WERI-Rb-1 (cell line): ENCODE measurements around the gene PCDH18.
"Not testable (repeated sequence)": the region's sequence is repeated elsewhere in the genome, so short reads cannot be mapped to it uniquely, and the experiment has no call there.

ENCODE experiments used
- DNase-seq: peaks from one replicate; pipeline ENCODE4 v3.0.0-alpha.2; 2020
- H3K27ac ChIP-seq: fragments of 250-450 bp; sonication (Bioruptor Pico); 2 replicates; pipeline ENCODE4 v1.5.1; 2020; ENCODE audit warnings: mild to moderate bottlenecking, moderate library complexity
- H3K27me3 ChIP-seq: fragments of 250-450 bp; sonication (Bioruptor Pico); 2 replicates; pipeline ENCODE4 v1.5.1; 2021; ENCODE audit warnings: mild to moderate bottlenecking, low read depth, moderate library complexity; ENCODE audit not compliant: insufficient read depth, severe bottlenecking
- H3K36me3 ChIP-seq: fragments of 250-450 bp; sonication (Bioruptor Pico); 2 replicates; pipeline ENCODE4 v1.5.1; 2020; ENCODE audit warnings: mild to moderate bottlenecking, moderate library complexity
- H3K4me3 ChIP-seq: 2 replicates; pipeline ENCODE4 v1.5.1; 2011; ENCODE audit warnings: low read depth, mild to moderate bottlenecking, control low read depth, low read length
- H3K9me3 ChIP-seq: fragments of 250-450 bp; sonication (Bioruptor Pico); 2 replicates; pipeline ENCODE4 v1.5.1; 2021; ENCODE audit warnings: mild to moderate bottlenecking, moderate library complexity; ENCODE audit not compliant: severe bottlenecking
- CTCF ChIP-seq: IDR thresholded peaks from 2 replicates; pipeline ENCODE4 v1.5.1; 2011; ENCODE audit warnings: low read depth, mild to moderate bottlenecking, control low read depth, inconsistent platforms, low read length

Gene PCDH18

GRCh38 chr4:137514406-137515111 is 17.7 kb downstream of the PCDH18 start:
- no peak for TF ChIP-seq CTCF
- Histone ChIP-seq H3K9me3 (no peaks in the 10 kb centered on the region), H3K27me3 (no peaks in the 10 kb centered on the region), H3K36me3 (no peaks in the 10 kb centered on the region), H3K4me3 (no peak overlapping the region), H3K27ac (no peak overlapping the region)
- no peak for DNase-seq

- Histone ChIP-seq H3K27me3 (no peaks in the 10 kb centered on the region), H3K36me3 (no peaks in the 10 kb centered on the region), H3K9me3 (no peaks in the 10 kb centered on the region), H3K27ac (no peak overlapping the region), H3K4me3 (no peak overlapping the region)
- no peak for DNase-seq
- no peak for TF ChIP-seq CTCF
These were observed 21.6 kb downstream of the PCDH18 start for GRCh38 chr4:137510557-137511265.

- Histone ChIP-seq H3K36me3 (no peaks in the 10 kb centered on the region), H3K27me3 (no peaks in the 10 kb centered on the region), H3K27ac (no peak overlapping the region), H3K9me3 (no peaks in the 10 kb centered on the region), H3K4me3 (no peak overlapping the region)
- no peak for TF ChIP-seq CTCF
- DNase-seq: no peak
These were observed 22.4 kb downstream of the PCDH18 start for GRCh38 chr4:137509855-137510282.

- H3K36me3 ChIP-seq: no peaks in the 10 kb centered on the region
- H3K27me3 ChIP-seq: no peaks in the 10 kb centered on the region
- no peaks in the 10 kb centered on the region for H3K9me3 ChIP-seq
- no peak for DNase-seq
- H3K4me3 ChIP-seq: no peak overlapping the region
- H3K27ac ChIP-seq: no peak overlapping the region
- TF ChIP-seq CTCF: no peak
These were observed 29.8 kb downstream of the PCDH18 start for GRCh38 chr4:137502339-137503129.

- not testable (repeated sequence) for H3K36me3 ChIP-seq, H3K4me3 ChIP-seq, DNase-seq, H3K9me3 ChIP-seq, H3K27ac ChIP-seq, H3K27me3 ChIP-seq
These were observed 36.0 kb downstream of the PCDH18 start for GRCh38 chr4:137496267-137496666.

GRCh38 chr4:137495578-137495977 is 36.7 kb downstream of the PCDH18 start:
- no peak for DNase-seq
- no peak for TF ChIP-seq CTCF
- H3K4me3 ChIP-seq: no peak overlapping the region
- no peaks in the 10 kb centered on the region for H3K9me3 ChIP-seq
- H3K27ac ChIP-seq: no peak overlapping the region
- H3K36me3 ChIP-seq: no peaks in the 10 kb centered on the region
- no peaks in the 10 kb centered on the region for H3K27me3 ChIP-seq

- H3K9me3 ChIP-seq, H3K27me3 ChIP-seq, H3K4me3 ChIP-seq, DNase-seq, H3K27ac ChIP-seq, H3K36me3 ChIP-seq: not testable (repeated sequence)
These were observed 48.9 kb downstream of the PCDH18 start for GRCh38 chr4:137483313-137483959.

- not testable (repeated sequence) for H3K27ac ChIP-seq, H3K36me3 ChIP-seq, H3K27me3 ChIP-seq, DNase-seq, H3K9me3 ChIP-seq, H3K4me3 ChIP-seq
These were observed 52.6 kb downstream of the PCDH18 start for GRCh38 chr4:137479657-137480056.
